GM12892 (cell line): ENCODE data around the gene XYLT1.

ENCODE experiments used
- POLR2A ChIP-seq: IDR thresholded peaks from 2 replicates; pipeline ENCODE4 v1.6.1; 2011; ENCODE audit warnings: low read depth, low read length, control low read depth
- POLR2AphosphoS5 ChIP-seq: IDR thresholded peaks from 2 replicates; pipeline ENCODE4 v1.6.1; 2011; ENCODE audit warnings: low read depth, low read length, control low read depth
- TAF1 ChIP-seq: IDR thresholded peaks from 2 replicates; pipeline ENCODE4 v1.6.1; 2011; ENCODE audit warnings: low read depth, mild to moderate bottlenecking, control low read depth, low read length, borderline replicate concordance

DNA sequence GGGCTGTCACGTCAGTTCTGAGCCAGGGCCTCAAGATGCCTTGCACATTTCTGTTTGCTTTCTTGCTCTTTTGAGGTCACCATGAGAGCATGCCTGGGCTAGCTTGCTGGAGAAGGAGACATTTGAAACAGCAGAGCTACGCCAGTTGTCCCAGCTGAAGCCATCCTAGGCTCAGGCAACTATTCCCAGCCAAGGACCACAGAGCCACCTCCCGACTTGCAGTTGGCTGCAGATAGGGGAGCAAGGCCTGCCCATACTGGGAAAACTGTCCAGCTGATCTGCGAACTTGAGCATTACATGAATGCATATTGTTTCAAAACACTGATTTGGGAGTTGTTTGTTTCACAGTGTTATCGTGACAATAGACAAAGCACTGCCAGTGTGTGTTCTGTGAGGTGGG lies 340.8 kb downstream of the XYLT1 start:
- TF ChIP-seq TAF1 (no peak), POLR2A (no peak), POLR2AphosphoS5 (no peak)
